GM04503 (cell line): ENCODE results near the gene GRAMD4.

ENCODE experiments used
- DNase-seq: peaks from one replicate; pipeline ENCODE4 v3.0.0-alpha.2; 2012; ENCODE audit warnings: low read depth

Gene GRAMD4, protein sequence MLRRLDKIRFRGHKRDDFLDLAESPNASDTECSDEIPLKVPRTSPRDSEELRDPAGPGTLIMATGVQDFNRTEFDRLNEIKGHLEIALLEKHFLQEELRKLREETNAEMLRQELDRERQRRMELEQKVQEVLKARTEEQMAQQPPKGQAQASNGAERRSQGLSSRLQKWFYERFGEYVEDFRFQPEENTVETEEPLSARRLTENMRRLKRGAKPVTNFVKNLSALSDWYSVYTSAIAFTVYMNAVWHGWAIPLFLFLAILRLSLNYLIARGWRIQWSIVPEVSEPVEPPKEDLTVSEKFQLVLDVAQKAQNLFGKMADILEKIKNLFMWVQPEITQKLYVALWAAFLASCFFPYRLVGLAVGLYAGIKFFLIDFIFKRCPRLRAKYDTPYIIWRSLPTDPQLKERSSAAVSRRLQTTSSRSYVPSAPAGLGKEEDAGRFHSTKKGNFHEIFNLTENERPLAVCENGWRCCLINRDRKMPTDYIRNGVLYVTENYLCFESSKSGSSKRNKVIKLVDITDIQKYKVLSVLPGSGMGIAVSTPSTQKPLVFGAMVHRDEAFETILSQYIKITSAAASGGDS

DNA sequence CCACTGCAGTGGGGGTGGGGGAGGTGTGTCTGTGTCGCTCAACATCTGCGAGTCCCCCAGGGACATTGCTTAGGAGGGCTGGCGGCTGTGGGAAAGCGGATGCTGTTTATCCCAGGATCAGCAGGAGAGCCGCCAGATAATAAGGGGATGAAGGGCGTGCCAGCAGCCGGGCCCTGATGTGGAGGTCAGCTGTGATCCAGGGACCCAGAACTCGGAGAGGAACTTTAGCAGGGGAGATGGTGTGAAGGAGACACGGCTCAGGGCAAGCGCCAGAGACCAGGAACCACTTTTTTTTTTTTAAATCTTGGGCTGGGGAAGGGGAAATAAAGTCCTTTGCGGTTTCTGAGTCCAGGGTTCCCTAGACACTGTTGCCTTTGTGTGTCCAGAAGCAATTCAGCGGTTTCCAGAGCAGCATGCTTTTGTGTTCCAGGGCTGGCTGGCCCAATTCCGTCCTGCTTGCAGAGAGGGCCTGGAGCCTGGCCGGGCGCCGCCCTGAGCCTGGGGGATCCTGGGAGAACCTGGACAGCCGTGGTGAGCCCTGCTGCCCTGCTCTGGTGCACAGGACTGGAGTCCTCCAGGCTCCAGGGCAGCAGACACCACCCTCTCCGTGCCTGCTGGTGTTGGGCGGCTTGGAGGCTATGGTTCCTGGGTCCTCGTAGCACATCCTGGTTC lies at the start of gene GRAMD4:
GRAMD4 (plus strand) TSS at position 557 of the 672 bp plus-strand sequence. CDS start 6,414 bp downstream, outside the sequence.
- no peak for DNase-seq

DNA sequence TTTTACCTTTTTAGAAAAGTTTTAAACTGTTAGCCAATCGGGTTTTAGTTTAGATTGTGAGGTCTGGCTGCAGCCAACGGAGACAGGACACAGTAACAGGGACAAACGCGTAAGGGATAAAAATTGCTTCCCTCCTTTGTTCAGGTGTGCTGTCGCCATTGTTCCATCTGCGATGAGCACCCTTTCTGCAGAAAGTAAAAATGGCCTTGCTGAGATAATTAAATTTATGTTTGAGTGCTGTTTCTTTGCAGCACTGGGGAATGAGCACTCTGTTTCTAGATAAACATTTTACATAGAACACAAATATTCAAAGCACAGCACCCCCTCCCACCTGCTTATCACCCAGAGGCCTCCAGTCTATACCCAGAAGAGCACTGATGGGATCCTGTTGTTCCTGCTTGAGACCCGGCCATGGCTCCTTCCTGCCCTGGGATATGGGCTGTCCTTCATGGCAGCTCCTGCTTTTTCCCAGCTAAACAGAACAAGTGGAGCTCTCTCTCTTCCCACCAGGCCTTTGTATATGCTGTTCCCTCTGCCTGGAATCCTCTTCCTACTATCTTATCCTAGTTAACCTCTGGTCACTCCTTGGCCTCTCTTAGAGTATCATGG lies 48.4 kb upstream of the GRAMD4 start:
- no peak for DNase-seq

DNA sequence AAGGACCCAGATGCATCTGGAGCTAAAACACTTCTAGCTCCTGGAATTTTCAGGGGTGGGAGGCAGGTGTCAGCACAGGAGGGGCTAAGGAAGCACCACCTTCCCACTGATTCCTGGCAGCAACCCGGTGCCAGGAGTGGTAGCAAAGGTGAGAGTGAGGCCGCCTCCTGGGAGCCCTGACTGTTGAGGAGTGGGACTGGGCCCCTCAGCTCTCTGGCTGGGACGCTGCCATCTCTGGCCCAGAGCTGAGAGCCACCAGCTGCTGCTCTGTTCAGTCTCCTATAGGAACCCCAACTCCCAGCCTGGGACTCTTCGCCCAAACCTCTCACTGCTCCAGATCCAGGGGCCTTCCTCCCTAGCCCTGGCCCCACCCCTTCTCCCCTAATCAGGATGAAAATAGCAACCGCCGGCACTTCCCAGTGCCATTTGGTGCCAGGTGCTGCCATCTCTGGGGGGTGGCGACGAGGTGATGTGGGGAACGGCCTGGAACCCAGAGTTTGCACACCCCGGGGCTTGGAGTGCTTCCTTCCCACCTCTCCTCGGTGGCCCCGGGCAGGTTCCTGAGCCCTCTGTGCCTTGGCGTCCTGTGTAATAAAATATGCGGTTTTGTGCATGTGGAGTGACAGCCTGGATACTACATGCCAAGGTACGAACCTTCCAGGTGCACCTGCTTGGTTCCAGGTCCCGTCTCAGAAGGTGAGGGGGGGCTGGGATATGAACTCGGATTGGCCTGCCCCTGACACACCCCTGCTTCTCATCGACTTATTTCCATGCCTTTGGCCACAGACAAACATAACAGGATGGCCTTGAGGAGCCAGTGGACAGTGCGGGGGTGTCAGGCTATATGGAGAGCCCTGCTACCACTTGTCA lies 47.0 kb upstream of the GRAMD4 start:
- no peak for DNase-seq

DNA sequence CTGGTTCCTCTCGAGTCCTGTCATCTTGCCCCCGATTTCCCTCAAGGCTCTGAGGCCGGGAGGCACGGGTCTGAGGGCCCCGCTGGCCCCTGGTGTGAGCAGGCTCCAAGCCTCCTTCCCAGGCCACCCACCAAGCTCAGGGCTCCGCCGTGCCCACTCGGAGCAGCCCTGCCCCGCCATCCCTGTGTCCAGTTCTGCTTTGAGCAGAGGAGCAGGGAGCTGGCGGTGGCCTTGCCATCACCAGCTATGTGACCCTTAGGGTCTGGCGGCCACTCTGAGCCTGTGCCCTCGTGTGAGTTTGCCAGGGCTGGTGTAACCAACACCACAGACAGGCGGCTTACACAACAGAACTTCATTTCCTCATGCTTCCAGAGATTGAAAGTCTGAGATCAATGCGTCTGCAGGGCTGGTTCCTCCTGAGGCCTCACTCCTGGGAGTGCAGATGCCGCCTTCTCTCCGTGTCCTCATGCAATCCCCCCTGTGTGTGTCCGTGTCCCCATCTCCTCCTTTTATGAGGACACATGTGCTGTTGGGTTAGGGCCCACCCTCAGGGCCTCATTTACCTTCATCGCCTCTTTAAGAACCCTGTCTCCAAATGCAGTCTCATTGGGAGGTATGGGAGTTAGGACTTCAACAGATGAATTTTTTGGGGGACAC lies 46.3 kb upstream of the GRAMD4 start:
- DNase-seq = no peak

DNA sequence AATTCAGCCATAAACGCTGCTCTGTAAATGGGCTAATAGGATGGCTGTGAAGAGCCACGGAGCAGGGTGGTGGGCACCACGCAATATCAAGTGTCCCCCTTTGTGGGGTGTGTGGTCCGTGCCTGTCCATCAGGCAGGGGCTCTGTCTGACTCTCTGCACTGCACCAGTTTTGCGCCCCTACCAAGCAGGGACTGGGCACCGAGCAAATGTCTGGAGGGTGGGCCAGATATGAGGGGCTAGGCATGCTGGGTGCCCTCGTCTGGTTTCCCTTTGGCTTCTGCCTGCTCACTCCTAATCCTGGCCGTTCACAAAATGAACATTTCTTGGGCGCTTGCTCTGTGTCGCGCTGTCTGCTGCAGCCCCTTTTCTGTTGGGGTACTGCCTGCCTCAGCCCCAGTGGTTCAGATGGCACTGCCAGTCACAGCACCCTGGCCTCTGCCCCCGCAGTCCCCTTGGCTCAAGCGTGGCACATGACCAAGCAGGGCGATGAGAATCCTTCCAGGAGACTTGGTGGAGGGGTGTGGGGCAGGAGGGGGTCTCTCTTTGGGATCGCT lies 45.7 kb upstream of the GRAMD4 start:
- no peak for DNase-seq

DNA sequence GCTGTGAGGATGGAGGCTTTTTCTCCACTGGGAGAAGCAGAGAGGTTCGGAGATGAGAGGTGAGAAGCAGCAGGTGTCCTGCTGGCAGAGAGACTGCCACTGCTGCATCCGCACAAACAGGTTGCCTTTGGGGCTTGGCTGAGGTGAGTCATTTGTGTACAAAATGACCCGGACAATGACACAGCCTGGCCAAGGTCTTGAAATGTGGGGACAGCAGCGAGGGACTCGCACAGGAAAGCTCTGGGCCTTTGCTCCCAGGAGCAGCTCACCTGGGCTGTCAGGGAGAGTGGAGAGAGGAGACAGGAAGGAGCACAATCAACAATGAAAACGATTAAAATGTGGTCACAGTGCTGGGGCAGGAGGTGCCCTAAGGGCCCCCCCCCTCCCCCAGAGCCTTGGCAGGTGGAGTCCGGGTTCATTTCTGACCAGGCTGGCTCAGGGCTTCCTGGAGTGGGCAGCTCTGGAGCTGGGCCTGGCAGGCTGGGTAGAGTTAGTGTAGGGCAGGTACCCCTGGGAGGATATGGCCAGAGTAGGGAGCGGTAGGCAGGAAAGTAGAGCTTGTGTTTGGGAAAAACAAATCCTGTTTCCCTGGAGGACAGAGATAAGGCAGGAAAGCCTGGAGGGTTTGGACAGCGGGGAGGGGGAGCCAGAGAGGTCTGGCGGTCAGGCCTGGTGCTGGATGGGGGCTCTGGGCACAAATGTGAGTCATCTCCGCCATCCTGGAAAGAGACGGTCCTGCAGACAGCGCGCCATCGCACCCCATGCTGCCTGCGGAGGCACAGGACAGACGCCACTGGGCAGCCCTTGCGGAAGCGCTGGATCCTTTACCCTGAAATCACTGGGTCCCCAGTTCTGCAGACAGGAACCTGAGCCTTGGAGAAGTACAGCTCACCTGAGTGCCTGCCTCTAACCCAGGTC lies 44.9 kb upstream of the GRAMD4 start:
- no peak for DNase-seq

DNA sequence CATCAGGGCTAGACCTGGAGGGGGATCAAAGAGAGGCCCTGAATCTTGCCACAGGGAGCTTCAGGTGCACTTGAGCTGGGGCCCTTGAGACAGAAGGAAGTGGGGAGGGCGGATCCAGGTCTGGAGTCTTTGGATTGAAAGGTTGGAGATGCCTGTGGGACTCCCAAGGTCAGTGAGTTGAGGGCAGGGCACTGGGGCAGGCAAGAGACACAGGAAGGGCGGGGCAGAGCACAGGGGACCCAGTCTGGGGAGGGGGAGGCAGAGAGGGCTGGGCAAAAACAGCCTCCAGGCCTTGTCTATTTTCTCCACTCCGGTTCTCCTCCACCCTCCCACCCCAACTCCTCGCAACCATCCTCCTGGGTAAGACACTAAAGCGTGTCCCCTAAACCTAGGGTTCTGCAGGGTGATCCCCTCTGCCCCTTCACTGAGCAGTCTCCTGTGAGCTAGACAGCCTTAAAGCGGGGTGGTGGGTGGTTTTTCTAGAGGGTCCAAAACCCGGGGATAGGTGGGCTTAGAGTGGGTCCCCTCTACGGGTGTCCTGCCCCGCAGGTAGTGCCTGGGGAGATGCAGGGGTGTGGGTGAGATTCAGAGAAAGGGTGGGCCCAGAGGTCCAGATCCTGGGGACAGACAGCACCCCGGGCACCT lies 44.2 kb upstream of the GRAMD4 start:
- no peak for DNase-seq

DNA sequence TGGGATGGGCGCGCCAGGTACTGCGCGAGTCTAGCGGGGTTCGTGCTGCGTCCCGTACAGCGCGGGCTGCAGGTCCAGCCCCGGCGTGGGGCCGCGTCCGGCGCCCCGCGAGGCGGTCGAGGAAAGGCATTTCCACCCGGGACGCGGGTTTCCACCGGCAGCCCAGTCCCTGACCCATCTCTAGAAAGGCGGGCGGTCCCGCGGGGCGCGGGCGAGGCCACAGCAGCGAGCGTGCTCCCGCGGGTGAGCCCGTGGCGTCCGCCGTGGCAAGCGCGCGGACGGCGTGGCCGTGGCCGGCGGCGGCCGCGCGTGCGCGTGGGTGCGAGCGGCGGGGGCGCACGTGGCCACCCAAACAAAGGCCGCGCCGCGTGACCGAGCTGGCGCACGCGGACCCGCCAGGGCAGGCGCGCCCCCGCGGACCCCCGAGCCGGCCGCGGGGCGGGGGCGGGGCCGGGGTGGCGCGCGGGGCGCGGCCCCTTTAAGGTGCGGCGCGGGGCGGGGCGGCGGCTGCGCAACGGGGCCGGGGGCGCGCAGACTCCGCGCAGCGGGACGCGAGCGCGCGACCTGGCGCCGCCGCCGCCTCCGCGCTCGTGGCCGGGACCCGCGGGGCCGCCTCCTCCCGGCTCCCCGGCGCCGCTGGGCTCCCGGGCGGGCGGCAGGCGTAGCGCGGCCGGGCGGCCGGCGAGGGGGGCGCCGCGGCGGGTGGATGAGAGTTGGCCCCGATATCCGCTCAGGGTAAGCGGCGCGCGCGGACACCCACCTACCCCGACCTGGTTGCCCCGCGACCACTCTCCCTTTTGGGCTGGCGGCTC lies 43.4 kb upstream of the GRAMD4 start:
- no peak for DNase-seq

DNA sequence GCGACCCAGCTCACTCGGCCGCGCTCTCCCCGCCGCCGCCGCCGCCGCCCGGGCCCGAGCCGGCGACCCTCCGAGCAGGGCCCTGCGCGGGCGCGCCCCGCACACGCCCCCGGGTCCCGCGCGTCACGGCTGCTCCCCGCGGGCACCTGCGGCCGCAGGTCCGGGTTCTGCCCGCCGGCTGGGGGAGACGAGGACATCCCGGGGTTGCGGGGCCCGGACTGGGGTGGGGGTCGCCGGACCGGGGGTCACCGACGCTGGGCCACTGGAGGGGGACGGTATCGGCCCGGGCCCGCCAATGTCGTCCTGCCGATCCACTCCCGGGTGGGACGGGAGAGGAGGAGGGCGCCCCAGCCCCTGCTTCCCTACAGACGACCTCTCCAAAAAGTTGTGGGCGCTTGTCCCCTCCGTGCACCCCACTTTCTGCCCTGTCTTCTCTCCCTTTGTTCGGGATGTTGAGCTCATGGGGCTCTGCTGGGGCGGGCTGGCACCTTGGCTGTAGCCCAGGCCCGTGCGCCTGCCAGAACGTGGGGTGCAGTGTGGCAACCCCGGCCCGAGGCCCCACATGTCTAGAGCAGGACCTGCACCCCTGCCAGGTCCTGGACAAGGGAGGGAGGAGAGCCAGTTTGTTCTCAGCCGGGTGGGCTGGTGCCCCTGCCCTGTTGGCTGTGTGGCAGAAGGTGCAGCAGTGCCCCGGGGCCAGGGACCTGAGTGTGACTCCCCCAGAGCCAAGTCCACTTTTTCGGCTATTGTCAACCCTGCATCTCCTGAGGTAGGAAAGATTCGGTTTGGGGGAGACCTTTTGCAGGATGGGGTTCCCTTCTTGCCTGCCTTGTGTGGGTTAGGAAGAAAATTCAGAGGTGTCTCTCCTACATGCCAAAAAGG lies 42.6 kb upstream of the GRAMD4 start:
- DNase-seq = no peak

DNA sequence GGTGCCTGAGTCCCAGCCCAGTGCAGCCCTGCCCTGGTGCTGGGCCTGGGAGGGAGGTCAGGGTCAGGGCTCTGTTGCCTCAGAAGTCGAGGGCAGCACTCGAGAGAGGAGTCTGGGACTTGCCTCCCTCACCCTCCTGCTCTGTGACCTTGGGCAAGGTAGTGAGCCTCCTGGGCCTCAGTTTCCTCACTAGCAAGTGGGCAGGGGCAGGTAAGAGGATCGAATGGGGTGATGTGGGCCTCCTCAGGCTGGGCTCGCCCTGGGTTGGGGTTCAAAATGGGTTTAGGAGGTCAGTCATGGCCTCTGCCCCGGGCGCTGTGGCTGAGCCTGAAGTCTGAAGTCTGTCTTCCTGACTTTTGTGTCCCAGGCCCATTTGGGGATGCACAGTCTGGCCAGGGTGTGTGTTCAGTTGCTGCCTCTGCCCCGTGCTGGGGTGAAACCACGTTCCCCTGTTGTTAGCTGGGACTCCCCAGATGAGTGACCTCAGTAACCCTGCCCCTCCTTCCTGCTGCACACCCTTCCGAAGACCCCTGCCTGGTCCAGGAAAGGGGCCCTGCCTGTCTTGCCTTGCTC lies 41.8 kb upstream of the GRAMD4 start:
- no peak for DNase-seq

DNA sequence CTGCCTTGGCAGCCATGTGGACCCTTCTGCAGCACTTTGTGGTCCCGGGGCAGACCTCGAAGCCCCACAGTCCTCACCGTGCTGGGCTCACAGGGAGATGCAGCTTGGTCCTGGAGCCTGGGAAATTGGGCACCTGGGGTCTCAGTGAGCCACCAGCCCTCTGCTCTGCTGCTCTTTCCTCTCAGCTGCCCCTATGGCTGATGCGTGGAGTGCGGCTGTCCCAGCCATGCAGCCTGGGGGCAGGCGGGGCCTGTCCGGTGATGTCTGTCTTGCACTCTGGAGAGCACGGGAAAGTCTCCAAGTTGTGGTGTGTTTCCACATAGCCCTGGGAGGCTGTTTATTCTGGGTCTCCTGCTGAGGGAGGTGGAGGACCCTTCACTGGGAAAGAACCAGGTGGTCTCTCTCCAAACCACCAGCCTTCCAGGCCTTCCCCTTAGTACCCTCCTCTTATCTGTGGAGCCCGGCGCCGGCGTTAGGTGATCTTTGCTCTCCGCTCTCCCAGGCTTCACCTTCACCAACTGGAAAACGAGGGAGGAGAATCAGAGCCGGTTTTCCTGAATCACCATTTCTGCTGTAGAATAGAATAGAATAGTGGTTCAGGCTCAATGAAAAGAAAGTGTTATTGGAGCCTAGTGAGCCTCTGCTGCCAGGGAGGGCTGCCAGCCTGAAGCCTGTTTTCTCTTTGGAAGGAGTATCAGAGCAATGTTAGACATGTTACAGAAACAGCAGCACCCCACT lies 41.2 kb upstream of the GRAMD4 start:
- DNase-seq = no peak

DNA sequence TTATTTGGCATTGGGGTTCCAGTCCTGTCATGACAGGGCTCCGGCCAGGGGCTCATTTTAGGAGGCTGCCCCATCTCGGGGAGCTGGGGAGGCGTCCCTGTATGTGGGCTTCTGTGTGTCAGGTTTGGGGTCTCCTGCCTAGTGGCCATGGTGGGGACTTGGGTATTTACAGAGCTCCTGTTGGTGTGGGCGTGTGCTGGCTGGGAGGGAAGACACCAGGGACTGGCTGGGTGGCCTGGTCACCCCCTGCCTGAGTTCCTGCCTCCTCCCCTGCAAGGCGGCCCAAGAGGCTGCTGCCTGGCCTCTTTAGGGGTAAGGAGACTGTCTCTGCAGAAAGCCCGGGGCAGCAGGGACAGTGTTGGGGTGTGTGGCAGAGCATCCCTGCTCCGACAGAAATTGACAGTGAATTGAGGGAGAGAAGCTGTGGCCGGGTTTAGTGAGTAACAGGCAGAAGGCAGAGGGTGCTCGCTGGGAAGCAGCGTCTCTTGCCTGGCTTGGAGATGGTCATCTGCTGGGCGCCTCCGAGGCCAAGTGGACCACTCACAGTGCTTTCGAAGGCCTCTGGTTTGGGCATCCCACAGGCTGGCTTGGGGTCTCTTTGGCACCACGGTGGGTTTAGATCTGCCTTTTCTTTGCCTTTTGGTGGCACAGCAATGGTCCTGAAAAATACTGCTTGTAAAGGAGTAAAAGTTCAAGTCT lies 40.3 kb upstream of the GRAMD4 start:
- no peak for DNase-seq

DNA sequence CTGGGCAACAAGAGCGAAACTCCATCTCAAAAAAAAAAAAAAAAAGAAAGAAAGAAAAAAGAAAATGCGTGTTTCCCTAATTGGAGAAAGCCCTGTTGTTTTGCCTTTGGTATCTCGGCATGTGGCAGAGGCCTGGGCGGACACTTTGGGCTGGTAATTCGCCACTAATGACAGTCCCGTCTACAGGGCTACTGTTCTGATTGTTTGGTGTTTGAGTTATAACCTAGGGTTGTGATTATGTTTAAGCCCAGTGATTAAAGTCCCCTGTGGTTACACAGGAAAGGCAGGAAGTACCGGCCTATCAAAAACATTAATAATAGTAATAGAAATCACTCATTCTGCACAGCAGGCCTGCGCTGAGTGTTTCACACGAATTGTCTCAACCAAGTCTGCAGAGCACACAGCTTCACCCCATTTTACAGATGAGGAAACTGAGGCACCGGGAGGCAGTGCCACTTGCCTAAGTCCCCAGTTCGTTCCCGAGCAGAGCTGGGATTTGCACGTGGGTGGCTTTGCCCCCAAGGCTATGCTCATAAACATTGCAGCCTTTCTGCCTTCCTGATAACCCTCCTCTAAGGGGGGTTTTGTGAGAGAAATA lies 39.1 kb upstream of the GRAMD4 start:
- DNase-seq = no peak

DNA sequence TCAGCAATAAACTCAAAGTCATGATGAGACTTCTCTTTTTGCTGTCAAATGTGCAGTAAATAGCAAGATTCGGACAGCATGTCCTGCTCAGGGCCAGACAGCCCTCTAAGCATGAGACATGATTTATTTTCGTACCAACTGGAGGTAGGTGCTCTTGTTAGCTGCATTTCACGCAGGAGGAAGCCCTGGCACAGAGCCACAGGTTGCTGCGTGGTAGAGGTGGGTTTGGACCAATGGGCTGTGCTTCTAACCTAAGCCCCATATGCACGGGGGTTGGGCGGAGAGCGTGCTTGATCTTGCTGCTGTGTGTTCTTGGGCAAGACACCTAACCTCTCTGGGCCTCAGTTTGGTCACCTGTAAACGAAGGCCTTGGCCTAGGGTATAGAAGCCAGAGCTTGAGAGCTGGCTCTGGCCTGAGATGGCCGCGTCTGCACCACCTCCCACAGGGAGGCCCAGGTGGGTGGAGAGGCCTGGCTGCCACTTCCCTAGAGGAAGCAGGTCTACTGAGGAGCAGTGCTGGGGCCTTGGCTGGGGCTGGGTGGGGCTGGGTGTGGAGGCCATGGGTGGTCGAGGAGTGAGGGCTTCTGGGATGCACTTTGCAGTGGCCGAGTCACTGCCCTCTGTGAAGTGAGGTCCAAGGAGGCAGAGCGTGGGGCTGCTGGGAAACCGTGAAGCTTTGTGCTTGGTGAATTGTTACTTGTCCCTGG lies 38.5 kb upstream of the GRAMD4 start:
- no peak for DNase-seq
